Vein endothelial cell (primary cell): ENCODE measurements around the gene RTP5. TPM values are rescaled to one million over a fixed set of nuclear protein-coding genes. Genes with fewer than 3 reads are reported as not detected.

ENCODE experiments used
- total RNA-seq: library from RNA; depleted of rRNA; stranded (reverse); fragments of >200 nt; gene quantifications from 2 replicates; pipeline ENCODE4 v1.2.3, GENCODE V29; 2012

RTP5 gene
- not detected in 2 replicates for total RNA-seq

DNA sequence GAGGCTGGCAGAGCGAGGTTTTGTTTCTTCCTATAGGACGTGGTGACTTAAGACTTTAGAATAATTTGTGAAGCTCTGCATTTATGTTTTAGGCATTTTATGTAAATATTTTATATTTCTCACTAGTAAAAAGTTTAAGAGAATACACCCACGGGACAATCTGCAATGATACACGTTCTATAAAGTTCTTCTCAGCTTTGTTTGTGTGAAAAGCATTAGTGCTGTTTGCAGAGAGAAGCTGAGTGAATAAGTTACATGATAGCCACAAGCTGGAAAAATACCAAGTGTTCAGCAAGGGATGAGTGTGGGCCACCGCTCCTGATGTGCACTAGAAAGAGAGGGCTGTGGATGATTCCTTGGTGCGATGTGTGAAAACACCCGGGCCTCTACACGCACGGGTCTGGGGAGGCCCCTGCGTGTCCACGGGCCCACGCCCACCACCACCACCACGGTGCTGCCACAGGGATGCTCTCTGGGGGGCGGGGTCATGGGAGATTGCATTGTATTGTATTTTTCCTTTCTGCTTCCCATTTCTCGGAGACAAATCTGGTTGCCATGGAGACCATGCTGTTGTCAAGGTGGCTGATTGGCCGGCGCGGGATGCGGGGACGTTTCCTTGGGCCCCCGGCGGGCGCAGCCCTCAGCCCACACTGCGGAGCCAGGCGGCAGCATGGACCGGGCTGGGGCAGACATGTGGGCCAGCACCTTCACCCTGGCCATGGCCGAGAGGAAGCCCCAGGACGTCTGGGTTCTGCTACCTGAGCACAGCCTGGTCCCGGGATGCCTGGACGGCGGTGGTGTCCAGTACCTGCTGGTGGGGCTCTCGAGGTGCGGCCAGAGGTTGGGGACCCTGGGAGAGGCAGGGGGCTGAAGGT is at the start of gene RTP5:
Gene RTP5 (plus strand): TSS at position 643 of the 875 bp plus-strand sequence. CDS start 28 bp downstream, at position 671.

DNA sequence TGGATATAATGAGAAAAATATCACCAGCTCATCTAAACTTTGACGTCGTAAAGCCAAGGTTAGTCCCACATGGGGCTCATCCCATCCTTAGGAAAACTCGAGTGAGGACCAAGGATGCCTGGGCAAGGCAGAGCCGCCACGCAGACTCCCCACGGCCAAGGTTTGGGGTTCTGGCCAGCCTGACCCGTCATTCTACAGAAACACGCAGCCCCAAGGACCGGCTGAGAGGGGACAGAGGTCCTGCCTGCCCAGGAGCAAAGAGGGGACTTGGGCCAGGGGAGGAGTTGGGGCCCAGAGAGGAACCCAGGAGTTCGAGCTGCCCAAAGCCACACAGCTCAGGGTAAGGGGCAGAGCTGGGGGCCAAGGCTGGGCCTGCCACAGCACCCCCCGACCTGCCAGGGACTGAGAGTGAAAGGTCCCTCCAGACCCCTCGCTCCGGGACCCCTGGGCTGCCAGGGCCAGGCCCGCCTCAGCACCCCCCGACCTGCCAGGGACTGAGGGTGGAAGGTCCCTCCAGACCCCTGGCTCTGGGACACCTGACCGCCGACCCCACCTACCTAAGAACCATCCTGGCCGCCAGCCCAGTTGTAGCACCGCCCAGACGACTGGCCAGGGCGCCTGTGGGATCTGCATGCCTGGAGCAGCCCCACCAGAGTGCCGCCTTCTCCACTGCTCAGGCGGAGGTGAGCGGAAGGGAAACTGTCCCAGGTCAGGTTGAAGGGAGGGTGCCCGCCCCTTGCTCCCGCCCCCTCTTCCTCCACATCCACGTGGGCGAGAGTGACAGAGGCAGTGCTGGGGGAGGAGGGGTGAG is 11.1 kb upstream of the RTP5 start, which contains the start of gene PDCD1:
Gene PDCD1 (minus strand): TSS at position 689 of the 811 bp plus-strand sequence. CDS start 56 bp downstream, at position 633.

Other genes with a start within 250 kb of the RTP5 start
- gene THAP4, start 232.6 kb upstream of the RTP5 start, total RNA-seq, result 49.5 and 57.2 TPM in 2 replicates
- gene ATG4B, start 232.0 kb upstream of the RTP5 start, total RNA-seq, result 72.5 and 80.1 TPM in 2 replicates
- 37.2 and 46.5 TPM in 2 replicates for gene DTYMK, start 182.9 kb upstream of the RTP5 start, total RNA-seq
- gene ING5, start 167.7 kb upstream of the RTP5 start, total RNA-seq, result 13.7 and 19.3 TPM in 2 replicates
- gene D2HGDH, start 135.1 kb upstream of the RTP5 start, total RNA-seq, result 11.0 and 14.0 TPM in 2 replicates
- gene GAL3ST2, start 92.9 kb upstream of the RTP5 start, total RNA-seq, result not detected in 2 replicates
- gene NEU4, start 60.5 kb upstream of the RTP5 start, total RNA-seq, result not detected in 2 replicates
- gene PDCD1, start 10.8 kb upstream of the RTP5 start, total RNA-seq, result not detected in 2 replicates